Sigmoid colon (tissue), 7 donors: ENCODE results near the gene TEDDM1. TPM values are rescaled to one million over a fixed set of nuclear protein-coding genes. Genes with fewer than 3 reads are reported as not detected.

ENCODE experiments used
- DNase-seq: peaks from one replicate; pipeline ENCODE4 v3.0.0-alpha.2; 2019
- H3K27ac ChIP-seq, 4 donors: fragments of 200-600 bp; sonication (generic); one replicate each; pipeline ENCODE4 v1.5.1; 2016 to 2019; ENCODE audit warnings: mild to moderate bottlenecking in 1 of 4
- H3K27me3 ChIP-seq, 3 donors: fragments of 200-600 bp; sonication (generic); one replicate each; pipeline ENCODE4 v1.5.1; 2019; ENCODE audit warnings: mild to moderate bottlenecking in 1 of 3
- H3K36me3 ChIP-seq, 4 donors: fragments of 200-600 bp; sonication (generic); one replicate each; pipeline ENCODE4 v1.5.1; 2016 to 2019
- H3K4me1 ChIP-seq, 4 donors: fragments of 200-600 bp; sonication (generic); one replicate each; pipeline ENCODE4 v1.5.1; 2017 to 2019
- H3K4me3 ChIP-seq, 4 donors: fragments of 200-600 bp; sonication (generic); one replicate each; pipeline ENCODE4 v1.5.1; 2017 to 2019; ENCODE audit warnings: mild to moderate bottlenecking in 2 of 4, moderate library complexity in 1 of 4
- H3K9me3 ChIP-seq, 4 donors: fragments of 200-600 bp in 3 of 4; sonication (generic) in 3 of 4; one replicate each; pipeline versions ENCODE4 v1.5.1 to v1.6.1; 2013 to 2019
- CTCF ChIP-seq, 4 experiments: fragments of 450-650 bp in 3 of 4; fragments of 200-600 bp in 1 of 4; IDR thresholded peaks; one replicate each; pipeline ENCODE4 v1.5.1; 2016 to 2019; ENCODE audit warnings: antibody characterized with exemption in 4 of 4, mild to moderate bottlenecking in 3 of 4, moderate library complexity in 2 of 4
- EP300 ChIP-seq, 4 donors: sonication (generic); formaldehyde crosslinking; IDR thresholded peaks; one replicate each; pipeline ENCODE4 v1.6.1; 2017; ENCODE audit warnings: antibody characterized with exemption in 4 of 4
- POLR2A ChIP-seq, 2 donors: fragments of 450-650 bp; IDR thresholded peaks; one replicate each; pipeline ENCODE4 v1.6.1; 2016; ENCODE audit warnings: antibody characterized with exemption in 2 of 2, mild to moderate bottlenecking in 2 of 2, moderate library complexity in 2 of 2
- POLR2AphosphoS5 ChIP-seq, 4 donors: sonication (generic); formaldehyde crosslinking; IDR thresholded peaks; one replicate each; pipeline ENCODE4 v1.6.1; 2017; ENCODE audit warnings: antibody characterized with exemption in 4 of 4
- WGBS, 2 donors: extraction: QIAGEN DNeasy Blood & Tissue Kit; methylation state at CpG; one replicate each; pipeline ENCODE4 v1.1.7; 2013; 5-methylcytosine and 5-hydroxymethylcytosine counted together
- intact Hi-C: fragments of 100-400 bp; cut with DNase I; formaldehyde crosslinking; loops from one replicate; pipeline ENCODE4 v1.15.1; 2023
- polyA plus RNA-seq, 3 donors: library from polyadenylated mRNA; stranded (reverse); fragments of 200-250 nt; gene quantifications; one replicate each; pipeline ENCODE4 v1.2.3, GENCODE V29; 2013
- total RNA-seq, 4 donors: library from RNA; depleted of rRNA; stranded (reverse); fragments of >200 nt; gene quantifications; one replicate each; pipeline ENCODE4 v1.1.0, GENCODE V29; 2016
- donor health status: healthy with polysubstance abuse.
- donor health status: Bipolar disorder and iron deficiency.
- donor health status: healthy.

Gene TEDDM1
- total and polyA plus RNA-seq, 7 donors, result not detected

GRCh38 chr1:182394055-182394775 lies 6.3 kb downstream of the TEDDM1 start:
- Histone ChIP-seq H3K9me3 (no peaks in the 10 kb centered on the region), H3K27ac (peak overlapping the region in 2 of 4 donors; percentile 99 to 100), H3K36me3 (peaks cover 0 to 9% (median 4%) of the 10 kb centered on the region in 4 donors), H3K27me3 (no peaks in the 10 kb centered on the region), H3K4me1 (peaks cover 0 to 21% (median 16%) of the 10 kb centered on the region in 4 donors), H3K4me3 (no peak overlapping the region)
- WGBS, 2 donors, result 66 to 74% methylated on average over 5 of the region's 5 CpGs
- TF ChIP-seq POLR2A (IDR thresholded peaks at IDR 0.05) (no peak), CTCF (IDR thresholded peaks at IDR 0.05) (no peak), POLR2AphosphoS5 (IDR thresholded peaks at IDR 0.05) (no peak), EP300 (IDR thresholded peaks at IDR 0.05) (no peak)
- intact Hi-C loops, result loop anchor here (5.0 to 10.0 kb wide), 2 partner anchors 47 to 391 kb away; partner anchors contain the start of gene NPL
- no peak for DNase-seq

GRCh38 chr1:182392050-182393028 lies 8.1 kb downstream of the TEDDM1 start:
- DNase-seq, result peak; percentile 84
- Histone ChIP-seq H3K4me1 (peaks cover 0 to 39% (median 29%) of the 10 kb centered on the region in 4 donors), H3K27ac (peak overlapping the region; percentile 97 to 100 (median 99)), H3K36me3 (peaks cover 13 to 27% (median 18%) of the 10 kb centered on the region in 4 donors), H3K27me3 (no peaks in the 10 kb centered on the region), H3K4me3 (peak overlapping the region; percentile 86 to 96 (median 92)), H3K9me3 (no peaks in the 10 kb centered on the region)
- 13% methylated on average over 47 of the region's 47 CpGs for WGBS, 2 donors
- no peak for TF ChIP-seq EP300 (IDR thresholded peaks at IDR 0.05)
- no peak for TF ChIP-seq POLR2AphosphoS5 (IDR thresholded peaks at IDR 0.05)
- no peak for TF ChIP-seq CTCF (IDR thresholded peaks at IDR 0.05)
- no peak for TF ChIP-seq POLR2A (IDR thresholded peaks at IDR 0.05)
- intact Hi-C loops, result loop anchor here (5.0 to 10.0 kb wide), 2 partner anchors 45 to 392 kb away; partner anchors contain the start of gene NPL

GRCh38 chr1:182391362-182392049 lies 9.0 kb downstream of the TEDDM1 start, which contains the start of gene GLUL:
Gene GLUL, minus strand, starts transcription at chr1:182391790. Its CDS starts 3,053 bp downstream, at chr1:182388737.
- Histone ChIP-seq H3K4me3 (peak within 1 kb of the TSS; percentile 86 to 96 (median 92)), H3K27ac (peak within 1 kb of the TSS; percentile 97 to 100 (median 99)), H3K4me1 (peaks cover 0 to 40% (median 31%) of the 10 kb centered on the region in 4 donors), H3K9me3 (no peaks in the 10 kb centered on the region), H3K36me3 (peaks cover 22 to 35% (median 26%) of the 10 kb centered on the region in 4 donors), H3K27me3 (no peaks in the 10 kb centered on the region)
- peak; percentile 98 for DNase-seq
- TF ChIP-seq EP300 (IDR thresholded peaks at IDR 0.05) (no peak), POLR2A (IDR thresholded peaks at IDR 0.05) (peak; percentile 95 to 97), CTCF (IDR thresholded peaks at IDR 0.05) (peak in 2 of 4 experiments; percentile 32 to 40), POLR2AphosphoS5 (IDR thresholded peaks at IDR 0.05) (peak; percentile 95 to 100 (median 99))
- intact Hi-C loops, result loop anchor here (2.0 to 10.0 kb wide), 4 partner anchors 44 to 393 kb away; partner anchors contain the start of gene NPL
- WGBS, 2 donors, result 1% methylated on average over 70 of the region's 70 CpGs

DNA sequence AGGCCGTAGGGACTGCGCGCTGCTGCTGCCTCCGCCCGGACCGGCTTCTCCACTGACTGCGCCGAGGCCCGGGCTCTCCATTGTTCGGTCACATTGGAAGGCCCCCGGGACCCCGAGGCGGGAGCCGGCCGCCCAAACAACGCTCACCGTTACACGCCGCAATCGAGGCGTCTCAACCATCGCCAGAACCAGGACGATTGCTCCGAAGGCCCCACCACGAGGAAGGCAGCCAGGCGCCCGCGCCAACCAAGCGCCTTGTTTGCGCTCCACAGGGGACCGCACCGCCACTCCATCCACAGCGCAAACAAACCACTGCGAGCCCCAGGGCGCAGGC lies 9.5 kb downstream of the TEDDM1 start:
- H3K27ac ChIP-seq, result peak overlapping the region; percentile 97 to 100 (median 99)
- peak overlapping the region; percentile 86 to 96 (median 92) for H3K4me3 ChIP-seq
- peaks cover 27 to 40% (median 31%) of the 10 kb centered on the region in 4 donors for H3K36me3 ChIP-seq
- TF ChIP-seq POLR2AphosphoS5 (IDR thresholded peaks at IDR 0.05) (peak in 1 of 4 donors; percentile 11), POLR2A (IDR thresholded peaks at IDR 0.05) (no peak), CTCF (IDR thresholded peaks at IDR 0.05) (peak in 1 of 4 experiments; percentile 29), EP300 (IDR thresholded peaks at IDR 0.05) (no peak)
- no peaks in the 10 kb centered on the region for H3K27me3 ChIP-seq
- H3K9me3 ChIP-seq, result no peaks in the 10 kb centered on the region
- intact Hi-C loops, result loop anchor here (2.0 to 10.0 kb wide), 4 partner anchors 44 to 394 kb away; partner anchors contain the start of gene NPL
- 0% methylated on average over 35 of the region's 35 CpGs for WGBS, 2 donors
- no peak for DNase-seq
- peaks cover 0 to 37% (median 33%) of the 10 kb centered on the region in 4 donors for H3K4me1 ChIP-seq
